NCI-H446 treated with DMSO at 0.1 percent for 48 hours (cell line): ENCODE results near the gene PPL.

Source experiments
- DNase-seq: peaks from one replicate; lab custom pipeline; 2025; lab: John Stamatoyannopoulos, UW

PPL gene

GRCh38 chr16:4864728-4865127 is 72.2 kb downstream of the PPL start:
- no peak for DNase-seq

- DNase-seq = no peak
Observed at GRCh38 chr16:4862639-4863038, 74.3 kb downstream of the PPL start.

- no peak for DNase-seq
Observed at GRCh38 chr16:4860727-4861342, 76.1 kb downstream of the PPL start.

GRCh38 chr16:4859900-4860255 is 77.1 kb downstream of the PPL start:
- no peak for DNase-seq

- DNase-seq = no peak
Observed at GRCh38 chr16:4859190-4859899, 77.6 kb downstream of the PPL start.

- no peak for DNase-seq
Observed at GRCh38 chr16:4855804-4856203, 81.1 kb downstream of the PPL start.

GRCh38 chr16:4855371-4855770 is 81.6 kb downstream of the PPL start:
- DNase-seq = no peak

GRCh38 chr16:4852221-4852872 is 84.6 kb downstream of the PPL start:
- no peak for DNase-seq

GRCh38 chr16:4850211-4850610 is 86.7 kb downstream of the PPL start:
- DNase-seq = no peak

GRCh38 chr16:4847774-4848587 is 89.0 kb downstream of the PPL start:
- DNase-seq = no peak

- peak; percentile 90 for DNase-seq
Observed at GRCh38 chr16:4846901-4847773, 89.8 kb downstream of the PPL start, which contains the start of the genes GLYR1 and UBN1. Gene GLYR1, minus strand, starts transcription at chr16:4847288. Its CDS starts 23 bp downstream, at chr16:4847265. Gene UBN1, plus strand, starts transcription at chr16:4847481. Its CDS starts 5,437 bp downstream, at chr16:4852918.

GRCh38 chr16:4846503-4846900 is 90.4 kb downstream of the PPL start:
- DNase-seq = no peak

- DNase-seq = no peak
Observed at GRCh38 chr16:4840984-4841383, 96.0 kb downstream of the PPL start.

GRCh38 chr16:4839942-4840341 is 97.0 kb downstream of the PPL start:
- no peak for DNase-seq

GRCh38 chr16:4837733-4838501 is 99.0 kb downstream of the PPL start:
- no peak for DNase-seq

GRCh38 chr16:4836727-4837126 is 100.2 kb downstream of the PPL start:
- no peak for DNase-seq

- no peak for DNase-seq
Observed at GRCh38 chr16:4833584-4833983, 103.4 kb downstream of the PPL start.

- no peak for DNase-seq
Observed at GRCh38 chr16:4832698-4833343, 104.1 kb downstream of the PPL start.
